ENCODE results near the gene CPVL.

The CPVL gene

DNA sequence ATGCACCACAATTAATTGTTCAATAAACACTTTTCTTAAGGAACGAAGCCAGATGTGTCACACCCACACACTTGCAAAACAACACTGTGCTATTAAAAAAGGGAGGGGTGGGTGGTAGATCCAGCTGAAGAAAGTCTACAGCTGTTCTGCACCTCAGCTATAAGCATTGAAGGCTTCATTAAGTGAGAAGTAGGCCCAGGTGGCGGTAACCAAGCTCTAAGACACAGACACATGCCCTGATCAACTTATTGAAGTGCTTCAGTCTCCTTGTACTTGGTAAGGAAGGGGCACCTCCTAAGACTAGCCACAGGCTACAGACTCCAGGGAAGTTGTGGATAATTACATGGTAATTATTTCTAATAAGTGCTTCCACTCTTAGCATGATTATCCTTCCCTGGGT, 4.5 kb upstream of the CPVL start:
- DNase-seq: no peak

DNA sequence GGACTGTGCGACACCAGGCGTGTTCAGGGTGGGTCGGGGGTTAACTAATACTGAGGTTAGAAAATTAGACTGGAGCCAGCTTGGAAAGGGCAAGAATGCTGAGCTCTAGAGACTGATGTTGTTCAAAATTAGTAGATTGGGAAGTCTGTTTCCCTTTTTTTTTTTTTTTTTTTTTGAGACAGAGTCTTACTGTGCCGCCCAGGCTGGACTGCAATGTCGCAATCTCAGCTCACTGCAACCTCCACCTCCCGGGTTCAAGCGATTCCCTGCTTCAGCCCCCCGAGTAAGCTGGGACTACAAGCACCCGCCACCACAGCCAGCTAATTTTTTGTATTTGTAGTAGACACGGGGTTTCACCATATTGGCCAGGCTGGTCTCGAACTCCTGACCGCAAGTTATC, 2.7 kb upstream of the CPVL start:
- no peak for DNase-seq

DNA sequence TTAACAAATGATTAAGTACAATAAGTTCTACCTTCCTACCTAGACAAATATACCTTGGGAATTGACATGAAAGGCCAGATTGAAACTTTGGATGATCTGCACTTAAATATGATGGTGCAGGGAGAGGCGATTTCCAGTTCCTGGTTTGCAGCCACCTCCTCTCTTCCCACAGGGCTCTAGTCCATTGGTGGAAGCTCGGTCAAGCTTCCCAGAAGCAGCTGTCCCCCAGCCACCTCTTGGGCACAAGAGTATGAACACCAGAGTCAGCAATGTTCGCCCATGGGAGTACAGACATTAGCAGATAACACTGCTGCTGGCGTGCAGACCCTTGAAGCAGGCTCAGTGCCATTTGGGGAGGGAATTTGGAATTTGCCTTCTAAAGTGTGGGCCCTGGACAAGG, 1.5 kb upstream of the CPVL start:
- DNase-seq: no peak

DNA sequence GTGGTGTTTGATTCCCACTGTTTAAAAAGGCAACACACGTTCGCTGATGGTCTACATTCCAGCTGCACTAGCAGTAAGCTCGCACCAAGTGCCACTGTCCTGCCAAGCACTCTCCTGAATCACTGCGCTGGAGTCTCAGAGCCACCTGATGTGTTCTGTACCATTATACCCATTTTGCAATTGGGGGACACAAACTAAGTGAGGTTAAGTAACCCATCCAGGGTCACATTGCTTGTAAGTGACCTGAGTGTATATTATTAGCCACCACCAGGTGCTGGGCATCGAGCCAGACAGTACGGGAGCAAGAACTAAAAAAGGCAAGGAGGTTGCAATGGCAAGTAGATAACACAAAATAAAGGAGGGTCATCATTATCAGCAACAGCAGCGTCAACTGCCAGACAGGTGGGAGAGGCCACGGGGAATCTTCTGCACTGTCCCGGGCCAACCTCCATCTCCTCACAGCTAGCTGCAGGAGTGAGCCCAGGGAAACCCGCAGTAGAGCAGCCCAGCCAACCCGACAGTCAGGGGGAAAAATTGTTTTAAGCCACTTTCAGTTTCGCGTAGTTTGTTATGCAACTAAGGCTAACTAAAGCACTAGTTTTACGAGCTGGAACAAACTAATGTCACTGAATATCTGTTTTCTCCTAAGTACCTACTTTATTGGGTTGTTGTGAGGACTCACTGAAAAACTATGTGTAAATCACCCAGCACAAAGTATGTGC, 712 bp upstream of the CPVL start:
- DNase-seq: no peak

DNA sequence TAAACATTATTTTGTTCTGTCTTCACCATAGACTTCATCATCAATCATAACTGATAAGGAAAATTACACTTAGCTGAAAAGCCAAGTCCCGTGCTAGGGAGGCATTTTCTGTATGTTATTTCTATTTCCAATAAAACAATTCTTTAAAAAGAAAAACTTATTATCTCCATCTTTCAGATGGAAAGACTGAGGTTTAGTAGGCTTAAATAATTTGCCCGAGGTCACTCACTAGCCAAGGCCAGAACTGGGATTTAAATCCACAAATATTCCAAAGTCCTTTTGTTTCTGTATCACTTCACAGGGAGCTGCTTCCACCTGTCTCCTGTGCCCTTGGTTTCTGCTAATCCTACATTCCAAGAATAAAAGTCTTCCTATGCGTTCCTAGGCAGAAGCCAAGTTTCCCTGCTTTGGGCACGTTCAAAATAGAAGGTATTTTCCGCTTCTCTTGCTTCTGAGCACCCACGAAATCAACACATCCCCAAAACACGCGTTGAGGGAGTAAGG, 732 bp downstream of the CPVL start:
- DNase-seq: no peak

DNA sequence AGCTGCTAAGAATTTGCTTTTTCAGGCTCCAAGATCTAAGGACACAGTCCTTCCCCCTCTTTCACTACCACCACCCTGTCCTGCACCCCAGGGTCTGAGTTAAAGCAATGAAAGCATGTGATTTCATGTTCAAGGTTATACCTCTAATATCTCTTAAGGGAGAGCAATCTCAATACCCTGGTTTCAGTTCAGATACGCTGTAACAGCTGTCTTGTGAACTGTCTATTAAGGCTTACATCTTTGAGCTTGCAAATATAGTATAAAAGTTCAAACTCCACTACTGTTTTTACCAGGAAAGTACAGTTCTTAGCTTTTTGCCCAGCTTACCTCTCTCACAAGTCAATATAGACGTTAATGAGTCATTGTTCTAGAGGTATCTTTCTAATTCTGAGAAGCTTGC, 2.6 kb downstream of the CPVL start:
- no peak for DNase-seq

DNA sequence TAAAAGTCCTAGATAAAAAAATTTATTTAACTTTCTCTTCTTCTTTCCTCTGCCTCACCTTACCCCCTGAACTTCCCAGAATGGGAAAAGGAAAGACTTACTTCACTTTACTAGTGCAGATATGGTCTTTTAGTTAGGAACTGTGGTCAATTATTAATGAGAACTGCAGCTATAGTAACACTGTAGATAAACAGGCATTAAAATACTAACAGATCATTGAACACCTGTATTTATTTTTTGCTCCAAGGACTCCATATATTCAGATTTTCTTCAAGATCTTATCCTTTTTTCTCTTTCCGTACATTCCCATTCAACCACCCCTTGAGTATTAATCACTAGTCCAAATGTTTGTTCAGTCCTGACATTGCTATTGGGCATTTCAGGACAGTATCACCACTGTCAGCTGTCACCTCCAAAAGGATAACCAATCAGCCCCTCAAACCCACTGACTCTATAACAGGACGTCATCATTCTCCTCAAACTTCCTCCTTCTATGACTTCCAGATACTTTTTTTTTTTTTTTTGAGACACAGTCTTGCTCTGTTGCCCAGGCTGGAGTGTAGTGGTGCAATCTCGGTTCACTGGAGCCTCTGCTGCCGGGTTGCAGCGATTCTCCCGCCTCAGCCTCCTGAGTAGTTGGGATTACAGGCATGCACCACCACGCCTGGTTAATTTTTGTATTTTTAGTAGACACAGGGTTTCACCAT, 4.2 kb downstream of the CPVL start:
- DNase-seq: no peak

DNA sequence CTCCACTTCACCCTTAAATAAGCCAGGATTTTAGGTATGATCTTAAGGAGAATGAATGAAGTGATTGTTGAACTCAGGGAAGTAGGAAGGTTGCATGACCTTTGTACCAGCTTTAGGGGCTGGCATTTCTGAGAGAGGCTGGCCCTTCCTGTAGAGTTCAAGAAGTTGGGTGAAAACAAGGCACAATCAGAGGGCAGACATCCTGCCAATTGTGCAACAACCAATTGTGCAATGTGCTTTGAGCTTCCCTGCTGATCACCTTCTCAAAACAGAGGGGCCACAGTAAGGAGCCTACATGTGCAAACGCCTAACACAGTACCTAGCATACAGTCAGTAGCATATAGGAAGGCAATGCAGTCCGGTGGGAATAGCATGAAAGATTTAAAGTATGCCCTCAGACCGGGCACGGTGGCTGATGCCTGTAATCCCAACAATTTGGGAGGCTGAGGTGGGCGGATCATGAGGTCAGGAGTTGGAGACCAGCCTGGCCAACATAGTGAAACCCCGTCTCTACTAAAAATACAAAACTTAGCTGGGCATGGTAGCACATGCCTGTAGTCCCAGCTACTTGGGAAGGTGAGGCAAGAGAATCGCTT, 5.4 kb downstream of the CPVL start:
- no peak for DNase-seq

DNA sequence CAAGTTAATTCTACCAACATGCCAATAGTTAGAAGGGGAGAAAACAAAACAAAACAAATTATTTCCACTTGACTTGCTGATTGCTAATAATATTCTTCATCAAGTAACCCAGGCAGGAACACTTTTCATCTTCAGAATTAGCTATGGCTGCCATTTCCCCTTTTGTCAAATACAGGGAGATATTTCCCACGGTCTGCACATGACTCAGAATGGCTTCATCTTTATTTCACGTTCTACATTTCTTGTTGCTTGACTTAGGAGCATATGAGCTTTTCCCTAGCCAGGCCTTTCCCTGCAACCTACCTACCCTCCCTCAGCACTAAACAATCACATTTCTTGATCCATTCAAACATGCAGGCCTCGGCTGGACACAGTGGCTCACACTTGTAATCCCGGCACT, 6.5 kb downstream of the CPVL start:
- DNase-seq: no peak

DNA sequence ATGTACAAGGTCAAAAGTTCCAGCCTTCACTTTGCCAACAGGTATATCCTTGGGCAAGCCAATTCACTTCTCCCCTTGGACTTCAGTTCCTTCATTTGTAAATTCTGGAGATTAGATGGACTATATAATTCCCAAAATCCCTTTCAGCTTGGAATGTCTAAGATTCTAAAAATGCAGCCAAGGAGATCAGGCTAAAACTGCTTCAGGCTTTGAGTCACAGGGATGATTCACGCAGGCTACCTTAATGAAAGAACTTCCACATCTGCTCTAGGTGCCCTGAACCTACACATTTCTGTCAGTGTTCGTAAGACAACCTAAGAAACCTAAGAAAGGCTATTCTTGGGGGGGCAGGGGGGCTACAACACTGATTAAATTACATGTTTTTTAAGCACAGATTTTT, 7.1 kb downstream of the CPVL start:
- DNase-seq: no peak

DNA sequence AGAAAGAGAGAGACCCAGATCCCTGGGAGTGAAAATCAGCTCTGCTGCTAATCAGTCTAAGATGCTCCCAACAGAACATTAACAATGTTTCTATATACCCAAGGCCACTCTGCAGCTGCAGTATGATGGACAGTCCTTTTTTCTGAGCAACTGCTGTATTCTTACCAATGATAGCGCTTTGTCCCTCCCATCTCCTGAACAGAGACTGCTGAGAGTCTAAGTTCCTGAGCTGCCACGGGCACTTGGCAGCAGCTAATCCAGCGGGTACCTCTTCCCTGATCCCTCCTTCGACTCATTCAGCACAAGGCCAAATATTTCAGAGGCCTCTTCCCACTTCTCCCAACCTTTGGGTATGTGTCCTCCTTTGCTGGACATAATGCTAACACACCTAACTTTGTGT, 7.7 kb downstream of the CPVL start:
- no peak for DNase-seq

DNA sequence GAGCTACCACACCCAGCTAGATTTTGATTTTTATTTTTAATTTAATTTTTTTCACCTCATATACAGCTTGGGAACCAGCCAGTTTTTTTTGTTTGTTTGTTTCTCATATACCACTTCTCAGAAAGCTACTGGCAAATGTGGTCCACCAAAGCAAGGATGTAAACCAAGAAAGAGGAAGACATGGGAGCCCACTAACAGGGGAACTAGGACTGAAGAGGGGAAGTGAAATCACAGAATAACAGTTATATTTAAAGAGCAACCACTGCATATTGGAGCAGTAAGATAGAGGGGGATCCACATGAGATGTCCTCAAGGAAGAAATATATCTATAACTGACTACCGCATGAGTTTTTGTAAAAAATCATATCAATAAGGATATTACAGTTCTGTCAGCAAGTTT, 10.5 kb downstream of the CPVL start:
- no peak for DNase-seq

DNA sequence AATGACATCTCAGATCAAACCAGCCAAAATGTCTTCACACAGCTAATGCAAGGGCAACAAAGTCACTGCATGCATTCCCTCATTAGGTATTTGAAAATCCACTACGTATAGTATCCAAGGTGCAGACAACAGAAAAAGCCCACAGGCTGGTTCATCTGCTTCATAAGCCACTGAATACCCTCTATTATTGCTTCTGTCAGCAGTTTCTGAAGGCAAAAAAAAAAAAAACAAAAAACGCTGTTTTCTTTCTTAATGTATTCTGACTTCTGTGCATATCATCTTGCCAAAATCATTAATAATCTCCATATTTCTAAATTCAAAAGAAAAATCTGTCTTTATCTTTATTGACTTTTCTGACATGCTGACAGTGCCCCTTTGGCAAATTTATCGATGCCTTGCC, 13.4 kb downstream of the CPVL start:
- DNase-seq: no peak

DNA sequence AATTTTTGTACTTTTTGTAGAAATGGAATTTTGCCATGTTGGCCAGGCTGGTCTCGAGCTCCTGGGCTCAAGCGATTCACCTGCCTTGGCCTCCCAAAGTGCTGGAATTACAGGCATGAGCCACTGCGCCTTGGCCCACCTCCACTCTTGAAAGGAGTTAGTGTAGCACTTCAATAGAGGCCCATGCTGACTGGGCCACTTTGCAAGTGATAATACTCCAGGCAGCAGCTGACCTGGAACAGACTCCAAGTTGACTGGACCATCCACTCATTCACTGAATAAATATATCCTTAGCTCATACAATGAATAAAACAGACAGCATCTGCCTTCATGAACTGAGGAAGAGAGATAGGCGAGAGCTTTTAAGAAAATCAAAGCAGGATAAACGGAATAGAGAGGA, 14.7 kb downstream of the CPVL start:
- DNase-seq: no peak

DNA sequence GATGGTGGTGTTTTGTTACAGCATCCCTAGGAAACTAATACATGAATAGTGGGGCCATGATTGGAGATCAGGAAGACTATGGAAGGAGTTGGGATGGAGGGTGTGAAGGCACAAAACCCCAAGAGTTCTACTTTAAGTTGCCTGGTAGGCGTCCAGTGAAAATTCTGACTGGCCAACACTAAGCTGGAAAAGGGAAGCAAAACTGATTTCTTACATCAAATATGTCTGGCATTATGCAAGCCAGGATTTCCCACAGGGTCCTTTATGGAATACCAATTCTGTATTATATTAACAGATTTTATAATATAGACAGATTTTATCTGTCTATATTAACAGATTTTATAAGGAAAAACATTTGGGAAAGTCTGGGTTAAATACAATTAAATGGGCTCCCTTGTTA, 16.2 kb downstream of the CPVL start:
- no peak for DNase-seq

DNA sequence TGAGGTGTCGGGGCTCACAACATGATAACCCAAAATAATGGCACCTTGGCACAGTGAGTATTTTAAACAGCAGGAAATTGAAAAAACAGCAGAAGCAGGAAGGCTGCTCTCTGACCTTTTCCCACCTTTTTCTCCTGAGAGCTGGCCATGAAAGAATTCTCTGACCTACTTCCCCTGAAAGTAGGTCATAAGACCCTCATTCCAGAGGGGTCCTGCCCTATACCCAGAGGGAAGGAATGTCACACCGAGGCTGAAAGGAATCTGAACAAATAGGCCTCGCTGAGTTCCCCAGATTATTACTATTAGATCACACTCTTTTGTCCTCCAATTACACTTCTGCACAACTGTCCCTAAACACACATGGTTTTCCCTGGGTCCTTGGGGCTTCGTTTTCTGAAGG, 18.8 kb downstream of the CPVL start:
- no peak for DNase-seq

DNA sequence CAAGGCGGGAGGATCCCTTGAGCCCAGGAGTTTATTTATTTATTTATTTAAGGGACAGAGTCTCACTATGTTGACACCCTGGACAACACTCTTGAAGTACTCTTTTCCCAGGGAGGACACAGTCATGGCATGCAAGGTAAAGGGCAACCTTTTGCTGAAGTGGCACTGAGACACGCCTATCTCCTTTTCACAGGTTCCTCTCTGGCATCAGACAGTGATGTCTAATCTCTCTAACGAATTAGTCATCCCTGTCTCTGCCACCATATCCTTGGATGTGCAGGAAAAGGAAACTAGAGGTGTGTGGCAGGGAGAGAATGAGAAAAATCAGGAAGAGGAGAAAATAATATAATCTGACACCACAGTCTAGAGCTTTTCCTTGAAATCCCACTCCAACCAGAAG, 19.5 kb downstream of the CPVL start:
- no peak for DNase-seq

DNA sequence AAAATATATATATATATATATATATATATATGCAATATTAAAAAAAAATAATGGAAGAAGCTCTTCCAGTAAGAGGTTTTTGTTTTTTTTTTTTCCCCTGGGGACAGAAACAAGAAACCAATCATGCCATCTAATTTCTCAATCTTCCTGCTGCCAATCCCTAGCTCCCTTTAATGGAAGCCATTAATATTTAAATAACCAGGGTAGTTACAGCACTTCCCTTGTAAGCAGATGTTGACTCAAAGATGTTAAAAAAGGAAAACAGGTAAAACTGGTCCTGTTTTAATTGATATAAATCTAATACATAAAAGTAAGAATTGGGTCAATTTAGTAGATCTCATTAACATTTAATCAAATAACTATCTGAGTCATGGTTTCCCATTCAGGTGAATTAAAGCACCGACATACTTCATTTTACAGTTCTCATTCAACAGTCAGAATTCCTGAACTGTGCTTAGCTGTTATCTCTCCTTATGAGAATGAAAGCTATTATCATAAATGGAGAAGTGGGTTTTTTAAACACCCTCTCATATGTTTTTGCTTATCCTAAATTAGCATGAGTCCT, 22.6 kb downstream of the CPVL start:
- no peak for DNase-seq

DNA sequence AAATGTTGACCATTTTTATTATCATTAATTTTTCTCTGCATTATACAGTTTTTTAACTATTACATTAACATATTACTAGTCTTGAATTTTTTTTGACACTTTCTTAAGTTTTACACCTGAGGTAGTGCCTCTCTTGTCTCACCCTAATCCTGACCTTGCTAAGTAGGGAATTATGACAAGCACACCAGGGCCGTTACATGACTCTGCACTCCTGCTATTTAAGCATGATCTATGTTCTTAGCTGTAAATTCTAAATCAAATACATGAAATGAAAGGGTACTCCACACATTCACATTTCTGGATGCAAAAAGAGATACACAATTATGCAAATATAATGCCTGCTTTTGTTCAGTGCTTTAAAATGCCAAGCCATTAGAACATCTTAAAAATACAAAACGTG, 23.6 kb downstream of the CPVL start:
- no peak for DNase-seq

DNA sequence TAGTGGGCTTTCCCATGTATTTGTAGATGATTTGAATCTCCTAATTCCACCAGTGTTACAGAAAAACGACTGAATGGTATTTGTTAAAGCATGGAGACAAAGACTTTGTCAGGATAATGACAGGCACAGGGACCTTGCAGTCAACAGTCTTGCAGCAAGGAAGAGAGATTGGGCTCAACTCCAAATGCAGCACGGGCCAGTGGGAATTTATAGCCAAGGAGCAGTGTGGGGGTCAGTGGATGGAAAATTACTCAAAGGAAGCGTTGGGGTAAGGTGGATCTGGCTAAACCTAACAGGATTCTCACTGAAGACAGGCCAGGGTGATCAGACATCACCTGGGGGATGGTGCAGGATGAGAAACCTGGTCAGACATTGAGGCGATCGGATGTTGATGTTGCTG, 24.3 kb downstream of the CPVL start:
- no peak for DNase-seq

DNA sequence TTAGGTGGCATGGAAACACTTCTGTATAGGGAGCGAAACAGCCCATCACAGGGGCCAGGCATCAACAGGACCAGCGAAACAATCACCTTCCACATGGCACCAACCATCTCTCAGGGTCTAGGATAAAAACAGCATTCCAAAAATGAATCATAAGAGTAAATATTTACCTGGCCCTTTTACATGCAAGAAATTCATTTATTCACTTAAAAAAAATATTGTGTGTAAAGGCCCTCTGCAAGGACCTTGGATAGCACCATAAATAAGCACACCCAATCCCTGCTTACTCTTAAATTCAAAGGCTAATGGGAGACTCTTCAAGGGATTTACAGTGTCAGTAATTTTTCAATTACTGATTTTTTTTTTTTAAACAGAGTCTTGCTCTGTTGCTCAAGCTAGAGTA, 25.4 kb downstream of the CPVL start:
- no peak for DNase-seq

DNA sequence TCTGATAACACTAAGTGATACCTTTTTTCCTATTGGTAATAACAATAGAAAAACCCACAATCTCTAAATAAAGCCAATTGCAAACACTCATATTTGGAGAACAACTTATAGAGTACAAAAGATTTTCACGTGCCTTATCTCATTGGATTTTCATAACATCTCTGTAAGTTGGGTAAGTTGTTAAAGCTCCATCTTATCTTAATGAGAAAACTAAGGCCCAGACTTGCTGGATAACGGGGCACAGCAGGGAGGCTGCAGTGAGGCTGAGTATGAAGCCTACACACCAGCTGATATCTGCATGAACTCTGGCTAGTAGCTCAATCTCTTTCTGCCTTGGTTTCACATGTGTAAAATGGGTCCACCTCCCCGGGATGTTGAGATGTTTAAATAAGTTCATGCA, 26.8 kb downstream of the CPVL start:
- DNase-seq: no peak

DNA sequence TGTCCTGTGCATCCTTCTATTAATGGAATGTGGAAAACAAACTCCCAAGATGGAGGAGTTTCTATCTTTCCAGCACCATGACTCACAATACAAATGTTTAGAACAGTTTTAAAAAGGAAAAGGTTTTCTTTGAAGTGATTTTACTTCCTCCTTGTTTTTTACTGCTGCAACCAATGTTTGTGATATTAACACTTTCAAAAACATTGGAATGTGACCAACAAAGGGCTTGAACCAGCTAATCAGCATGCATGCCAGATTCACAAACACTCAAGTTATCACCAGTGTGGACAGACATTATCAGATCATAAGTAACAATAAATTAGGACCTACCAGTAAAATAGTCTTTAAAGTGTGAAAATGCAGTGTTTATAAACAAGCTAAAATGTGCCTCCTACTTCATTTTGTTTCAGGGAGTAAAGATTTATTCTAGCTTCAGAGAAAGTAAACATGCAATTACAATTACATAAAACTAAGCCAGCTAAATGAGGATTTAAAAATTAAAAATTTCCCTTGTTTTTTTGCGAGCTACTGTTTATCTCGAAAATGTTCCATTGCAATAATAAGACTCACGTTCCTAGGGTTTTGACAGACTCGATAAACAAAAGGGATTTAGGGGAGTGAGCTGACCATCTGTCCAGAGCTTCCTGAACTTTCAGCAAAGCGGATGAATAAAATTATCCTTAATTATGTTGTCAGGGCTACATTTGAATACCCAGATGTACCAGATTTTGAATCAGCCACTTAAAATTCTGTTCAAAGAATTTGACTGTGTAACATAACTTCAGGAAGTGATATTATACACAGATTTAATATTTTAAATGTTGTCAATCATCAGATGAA, 29.8 kb downstream of the CPVL start:
- DNase-seq: no peak
